Kidney (tissue), 14 donors: ENCODE measurements around the gene RHAG. TPM values are rescaled to one million over a fixed set of nuclear protein-coding genes. Genes with fewer than 3 reads are reported as not detected.

Source experiments
- DNase-seq, 5 donors: peaks; one replicate each; pipeline ENCODE4 v3.0.0-alpha.2; 2013 to 2020
- FAIRE-seq: peaks from 2 replicates; lab custom pipeline; 2012; peaks lifted over from hg19 to GRCh38; lab: Jason Lieb, UNC
- H3K27ac ChIP-seq, 2 donors: one replicate each; pipeline ENCODE4 v1.7.0; 2013; ENCODE audit warnings: low read depth in 2 of 2, low read length in 2 of 2, inconsistent platforms in 1 of 2
- H3K27me3 ChIP-seq: one replicate; pipeline ENCODE4 v1.7.1; 2013; ENCODE audit warnings: low read length, inconsistent platforms; ENCODE audit not compliant: control insufficient read depth, insufficient read depth
- H3K36me3 ChIP-seq, 3 donors: one replicate each; pipeline versions ENCODE4 v1.7.0 to v1.7.1; 2013; ENCODE audit warnings: low read length in 3 of 3, control low read depth in 1 of 3, inconsistent platforms in 1 of 3; ENCODE audit not compliant: insufficient read depth in 3 of 3, control insufficient read depth in 2 of 3
- H3K4me1 ChIP-seq, 3 donors: one replicate each; pipeline versions ENCODE4 v1.7.0 to v1.7.1; 2013; ENCODE audit warnings: low read length in 3 of 3, inconsistent platforms in 1 of 3, low read depth in 1 of 3; ENCODE audit not compliant: control insufficient read depth in 2 of 3, insufficient read depth in 2 of 3
- H3K4me3 ChIP-seq, 3 donors: one replicate each; pipeline versions ENCODE4 v1.7.0 to v1.8.1; 2013; ENCODE audit warnings: low read length in 3 of 3, control low read depth in 1 of 3, inconsistent platforms in 1 of 3
- H3K9ac ChIP-seq, 3 donors: one replicate each; pipeline versions ENCODE4 v1.7.0 to v1.7.1; 2013; ENCODE audit warnings: low read length in 3 of 3, control low read depth in 1 of 3, inconsistent platforms in 1 of 3
- H3K9me3 ChIP-seq, 3 donors: one replicate each; pipeline versions ENCODE4 v1.7.0 to v1.7.1; 2013; ENCODE audit warnings: low read length in 3 of 3, control low read depth in 1 of 3, inconsistent platforms in 1 of 3; ENCODE audit not compliant: control insufficient read depth in 2 of 3, insufficient read depth in 1 of 3
- CTCF ChIP-seq: IDR thresholded peaks from 3 replicates; pipeline ENCODE4 v1.5.1; 2012; ENCODE audit warnings: mild to moderate bottlenecking, moderate library complexity, borderline replicate concordance; ENCODE audit not compliant: insufficient read depth; ENCODE audit errors: extremely low read depth
- intact Hi-C: fragments of 100-400 bp; cut with DNase I; formaldehyde crosslinking; loops from one replicate; pipeline ENCODE4 v1.11.1; 2022
- polyA plus RNA-seq: library from polyadenylated mRNA; stranded (reverse); fragments of 350-450 nt; fragmentation: Illumina TruSeq; extraction: RNeasy Lipid Tissue Mini Kit (QIAGEN cat#74804); gene quantifications from one replicate; pipeline ENCODE4 v1.2.3, GENCODE V29; 2014; ENCODE audit warnings: low read depth, low replicate concordance; ENCODE audit not compliant: insufficient read depth
- total RNA-seq: library from RNA; stranded (reverse); fragmentation: NEBNext Ultra II Directional; extraction: Animal tissue kit (Norgen Biotek cat#: 25700); gene quantifications from one replicate; pipeline ENCODE4 v1.2.1, GENCODE V29; 2021
- donor health status: control.
- donor health status: control.
- donor health status: control.
- donor health status: control.
- donor health status: control.
- donor health status: DM: yes; HTN: yes; CAD: no.
- donor health status: Normal renal cell carcinoma (clear cell type).

Gene RHAG
- total and polyA plus RNA-seq, 2 donors from 2014 or later: not detected

GRCh38 chr6:49582529-49582928 is 54.1 kb downstream of the RHAG start:
- no peaks in the 10 kb centered on the region for H3K4me1 ChIP-seq
- no peak overlapping the region for H3K27ac ChIP-seq
- FAIRE-seq (no peak), DNase-seq (no peak)
- intact Hi-C loops: no loop called here
- H3K9me3 ChIP-seq: no peaks in the 10 kb centered on the region
- TF ChIP-seq CTCF: no peak
- no peaks in the 10 kb centered on the region for H3K36me3 ChIP-seq
- H3K9ac ChIP-seq: no peak overlapping the region
- H3K27me3 ChIP-seq: no peaks in the 10 kb centered on the region
- no peak overlapping the region for H3K4me3 ChIP-seq

GRCh38 chr6:49579649-49580048 is 57.0 kb downstream of the RHAG start:
- Histone ChIP-seq H3K27ac (no peak overlapping the region), H3K36me3 (no peaks in the 10 kb centered on the region), H3K9me3 (no peaks in the 10 kb centered on the region), H3K4me3 (no peak overlapping the region), H3K27me3 (no peaks in the 10 kb centered on the region), H3K4me1 (no peaks in the 10 kb centered on the region), H3K9ac (no peak overlapping the region)
- intact Hi-C loops: no loop called here
- FAIRE-seq: no peak
- no peak for DNase-seq
- TF ChIP-seq CTCF: no peak

DNA sequence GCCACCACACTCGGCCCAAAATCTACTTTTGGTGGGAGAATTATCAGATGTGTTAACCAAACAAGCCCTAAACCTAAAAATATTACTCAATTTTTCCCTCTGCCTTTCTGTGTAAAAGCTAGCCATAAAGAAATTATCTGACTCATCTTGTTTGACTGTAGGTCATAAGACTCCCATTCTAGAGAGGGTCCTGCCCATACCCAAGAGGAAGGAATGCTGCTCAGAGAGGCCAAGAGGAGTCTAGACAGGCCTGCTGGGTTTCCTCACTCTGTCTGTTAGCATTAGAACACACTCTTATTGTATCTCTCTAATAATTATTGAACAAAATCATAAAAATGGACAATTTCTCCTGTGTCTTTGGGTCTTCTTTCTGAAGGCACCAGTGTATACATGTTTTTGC is 60.0 kb downstream of the RHAG start:
- Histone ChIP-seq H3K36me3 (no peaks in the 10 kb centered on the region), H3K27me3 (no peaks in the 10 kb centered on the region), H3K4me1 (no peaks in the 10 kb centered on the region), H3K9me3 (no peaks in the 10 kb centered on the region), H3K9ac (no peak overlapping the region), H3K27ac (no peak overlapping the region), H3K4me3 (no peak overlapping the region)
- intact Hi-C loops: no loop called here
- TF ChIP-seq CTCF: no peak
- no peak for FAIRE-seq
- no peak for DNase-seq

DNA sequence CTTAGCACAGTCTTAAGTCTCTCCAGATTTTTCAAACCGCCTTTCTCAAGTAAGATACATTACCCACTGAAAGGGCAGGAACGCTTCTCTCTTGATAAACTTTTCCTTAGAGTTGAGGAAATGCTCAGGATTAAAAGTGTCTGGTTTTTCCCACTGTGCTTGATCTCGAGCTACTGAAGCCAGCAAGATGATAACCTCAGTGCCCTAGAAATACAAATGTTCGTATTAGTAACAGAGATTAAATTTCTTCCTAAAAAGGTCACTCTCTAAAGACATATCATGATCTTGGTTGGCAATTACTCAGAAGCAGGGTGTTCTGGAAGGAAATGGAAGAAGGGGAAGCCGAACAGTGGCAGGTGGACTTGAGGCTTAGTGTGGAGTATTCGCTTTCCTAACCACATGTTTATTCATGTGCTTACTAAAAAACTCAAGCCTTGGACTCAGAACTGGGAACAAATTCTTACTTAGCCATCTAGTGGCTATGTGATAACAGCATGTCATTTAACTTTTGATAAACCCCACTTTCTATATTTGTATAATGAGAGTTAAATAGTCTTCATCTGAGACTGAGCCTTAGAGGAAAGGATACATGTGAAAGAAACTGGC is 66.1 kb downstream of the RHAG start:
- FAIRE-seq (no peak), DNase-seq (no peak)
- H3K4me3 ChIP-seq: no peak overlapping the region
- intact Hi-C loops: no loop called here
- no peak overlapping the region for H3K27ac ChIP-seq
- no peak overlapping the region for H3K9ac ChIP-seq
- H3K27me3 ChIP-seq: no peaks in the 10 kb centered on the region
- no peaks in the 10 kb centered on the region for H3K36me3 ChIP-seq
- H3K9me3 ChIP-seq: no peaks in the 10 kb centered on the region
- no peaks in the 10 kb centered on the region for H3K4me1 ChIP-seq
- no peak for TF ChIP-seq CTCF
